ENCODE data around the gene VKORC1L1. TPM values are rescaled to one million over a fixed set of nuclear protein-coding genes. Genes with fewer than 3 reads are reported as not detected.
A peak's percentile ranks its signal among the peaks of the same experiment; 100 is the strongest.

Gene VKORC1L1
- total and polyA plus RNA-seq, 2 donors (not counting 3 experiments of a cell fraction or from before 2014, with no cell fraction given): 14.5 to 36.7 TPM

DNA sequence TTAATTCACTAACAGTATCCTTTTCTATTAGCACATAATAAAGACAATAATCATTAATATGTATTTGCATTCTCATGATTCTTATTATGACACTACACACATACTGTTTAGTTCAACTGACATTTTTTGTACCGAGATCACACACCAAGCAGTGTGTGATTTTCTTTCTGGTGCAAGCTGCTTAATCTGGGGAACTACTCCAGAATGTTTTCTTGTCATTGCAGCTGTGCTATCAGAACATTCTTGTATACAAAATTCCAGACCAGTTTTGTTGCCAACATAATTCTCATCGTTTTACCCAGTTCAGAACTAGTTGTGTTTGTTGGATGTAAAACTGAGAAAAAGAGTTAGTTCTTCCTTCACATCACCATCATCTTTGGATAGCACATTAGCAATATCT is 37.4 kb downstream of the VKORC1L1 start:
- POLR2A ChIA-PET: no interaction called here
- intact Hi-C loops (cut with micrococcal nuclease) (no loop called here), dilution Hi-C loops (cut with MboI; ENCODE audit: extremely low pct_ligation_motif_present, low sequenced_read_pairs) (no loop called here)
- Histone ChIP-seq H2AFZ (ENCODE audit: low read depth, low read length) (no peak overlapping the region), H3K4me2 (ENCODE audit: insufficient read depth, low read length) (no peak overlapping the region), H3K27ac (ENCODE audit: insufficient read depth, low read depth, low read length) (no peak overlapping the region), H4K20me1 (replicated peaks; ENCODE audit: control insufficient read depth, extremely low read depth, insufficient read depth, low read length) (peaks cover 3% of the 10 kb centered on the region), H3K9me3 (replicated peaks; ENCODE audit: control insufficient read depth, insufficient read depth, low read length) (no peaks in the 10 kb centered on the region), H3K9ac (replicated peaks; ENCODE audit: extremely low read depth, insufficient read depth, low read length) (no peak overlapping the region), H3K4me1 (ENCODE audit: control insufficient read depth, extremely low read depth, insufficient read depth, low read length) (no peaks in the 10 kb centered on the region), H3K79me2 (ENCODE audit: control insufficient read depth, insufficient read depth, low read length) (peaks cover 27% of the 10 kb centered on the region), H3K4me3 (replicated peaks in 1 of 3; ENCODE audit: insufficient read depth in 1 of 3, low read depth in 1 of 3, low read length in 3 of 3) (no peak overlapping the region), H3K36me3 (ENCODE audit: control insufficient read depth in 2 of 2, extremely low read depth in 1 of 2, insufficient read depth in 2 of 2, low read length in 2 of 2) (no peaks in the 10 kb centered on the region), H3K27me3 (ENCODE audit: control insufficient read depth in 2 of 2, insufficient read depth in 2 of 2, low read length in 2 of 2) (no peaks in the 10 kb centered on the region), H3K9me1 (replicated peaks; ENCODE audit: control insufficient read depth, extremely low read depth, insufficient read depth, low read length) (peaks cover 4% of the 10 kb centered on the region)
- CTCF ChIA-PET: no interaction called here
- peak; percentile 12 for FAIRE-seq
- BruUV-seq (replicated peaks): no TSS peak
- no peak for DNase-seq (ENCODE audit: low read depth, low spot score)
- TF ChIP-seq POLR2A (IDR thresholded peaks at IDR 0.05; ENCODE audit: low read depth, low read length) (no peak), EZH2 (IDR thresholded peaks at IDR 0.05; ENCODE audit: borderline replicate concordance, low read depth, low read length, severe bottlenecking) (no peak), GATA2 (IDR thresholded peaks at IDR 0.05; ENCODE audit: insufficient read depth, insufficient read length, low read depth, low read length) (no peak), FOS (IDR thresholded peaks at IDR 0.05; ENCODE audit: borderline replicate concordance, insufficient read depth, low read length) (no peak), POLR2AphosphoS5 (IDR thresholded peaks at IDR 0.05; ENCODE audit: insufficient read depth, low read depth, low read length) (no peak)
- TF ChIP-seq, protein P1, sequence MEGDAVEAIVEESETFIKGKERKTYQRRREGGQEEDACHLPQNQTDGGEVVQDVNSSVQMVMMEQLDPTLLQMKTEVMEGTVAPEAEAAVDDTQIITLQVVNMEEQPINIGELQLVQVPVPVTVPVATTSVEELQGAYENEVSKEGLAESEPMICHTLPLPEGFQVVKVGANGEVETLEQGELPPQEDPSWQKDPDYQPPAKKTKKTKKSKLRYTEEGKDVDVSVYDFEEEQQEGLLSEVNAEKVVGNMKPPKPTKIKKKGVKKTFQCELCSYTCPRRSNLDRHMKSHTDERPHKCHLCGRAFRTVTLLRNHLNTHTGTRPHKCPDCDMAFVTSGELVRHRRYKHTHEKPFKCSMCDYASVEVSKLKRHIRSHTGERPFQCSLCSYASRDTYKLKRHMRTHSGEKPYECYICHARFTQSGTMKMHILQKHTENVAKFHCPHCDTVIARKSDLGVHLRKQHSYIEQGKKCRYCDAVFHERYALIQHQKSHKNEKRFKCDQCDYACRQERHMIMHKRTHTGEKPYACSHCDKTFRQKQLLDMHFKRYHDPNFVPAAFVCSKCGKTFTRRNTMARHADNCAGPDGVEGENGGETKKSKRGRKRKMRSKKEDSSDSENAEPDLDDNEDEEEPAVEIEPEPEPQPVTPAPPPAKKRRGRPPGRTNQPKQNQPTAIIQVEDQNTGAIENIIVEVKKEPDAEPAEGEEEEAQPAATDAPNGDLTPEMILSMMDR (IDR thresholded peaks at IDR 0.05; ENCODE audit: extremely low read depth in 1 of 2, insufficient read depth in 1 of 2, low read depth in 1 of 2, low read length in 2 of 2): no peak

DNA sequence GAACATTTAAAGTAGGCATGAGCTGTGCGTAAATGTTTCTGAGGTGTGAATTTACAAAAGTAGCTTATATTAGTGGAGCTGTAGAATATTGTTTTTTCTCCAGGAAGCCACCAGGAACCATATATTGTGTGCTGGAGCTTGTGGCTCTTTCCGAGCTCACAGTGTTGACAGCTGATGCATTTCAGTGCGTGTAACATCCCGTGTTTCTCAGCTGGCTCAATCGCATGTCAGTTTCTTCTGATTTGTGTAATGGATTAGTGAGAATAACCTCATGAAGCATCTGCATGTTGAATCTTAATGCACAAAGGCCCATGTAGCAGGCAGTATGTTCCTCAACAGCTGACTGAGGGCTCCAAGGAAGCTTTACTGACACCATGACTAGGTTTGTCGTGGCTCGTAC is 39.4 kb downstream of the VKORC1L1 start:
- no TSS peak for BruUV-seq (replicated peaks)
- no peaks in the 10 kb centered on the region for H3K9me1 ChIP-seq (replicated peaks; ENCODE audit: control insufficient read depth, extremely low read depth, insufficient read depth, low read length)
- dilution Hi-C loops (cut with MboI; ENCODE audit: extremely low pct_ligation_motif_present, low sequenced_read_pairs) (no loop called here), intact Hi-C loops (cut with micrococcal nuclease) (no loop called here)
- TF ChIP-seq POLR2AphosphoS5 (IDR thresholded peaks at IDR 0.05; ENCODE audit: insufficient read depth, low read depth, low read length) (no peak), JUN (IDR thresholded peaks at IDR 0.05; ENCODE audit: borderline replicate concordance, insufficient read depth, insufficient read length, low read depth) (no peak), POLR2A (IDR thresholded peaks at IDR 0.05; ENCODE audit: low read depth, low read length) (no peak), FOS (IDR thresholded peaks at IDR 0.05; ENCODE audit: borderline replicate concordance, insufficient read depth, low read length) (no peak)
- TF ChIP-seq, protein P2, sequence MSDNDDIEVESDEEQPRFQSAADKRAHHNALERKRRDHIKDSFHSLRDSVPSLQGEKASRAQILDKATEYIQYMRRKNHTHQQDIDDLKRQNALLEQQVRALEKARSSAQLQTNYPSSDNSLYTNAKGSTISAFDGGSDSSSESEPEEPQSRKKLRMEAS (IDR thresholded peaks at IDR 0.05; ENCODE audit: insufficient read depth, insufficient read length): no peak
- H3K4me3 ChIP-seq (replicated peaks in 1 of 3; ENCODE audit: insufficient read depth in 1 of 3, low read depth in 1 of 3, low read length in 3 of 3): no peak overlapping the region
- H3K4me2 ChIP-seq (ENCODE audit: insufficient read depth, low read length): no peak overlapping the region
- no peak for DNase-seq (ENCODE audit: low read depth, low spot score)
- CTCF ChIA-PET: interaction anchor here (0.5 kb wide), 1 partner anchor 17 kb away, joined by 3 read pairs; no protein-coding TSS in a partner anchor
- H3K27ac ChIP-seq (ENCODE audit: insufficient read depth, low read depth, low read length): no peak overlapping the region
- peaks cover 3% of the 10 kb centered on the region for H4K20me1 ChIP-seq (replicated peaks; ENCODE audit: control insufficient read depth, extremely low read depth, insufficient read depth, low read length)
- H3K36me3 ChIP-seq (ENCODE audit: control insufficient read depth in 2 of 2, extremely low read depth in 1 of 2, insufficient read depth in 2 of 2, low read length in 2 of 2): no peaks in the 10 kb centered on the region
- H3K27me3 ChIP-seq (ENCODE audit: control insufficient read depth in 2 of 2, insufficient read depth in 2 of 2, low read length in 2 of 2): no peaks in the 10 kb centered on the region
- no peak overlapping the region for H3K9ac ChIP-seq (replicated peaks; ENCODE audit: extremely low read depth, insufficient read depth, low read length)
- no peak overlapping the region for H2AFZ ChIP-seq (ENCODE audit: low read depth, low read length)
- no peaks in the 10 kb centered on the region for H3K9me3 ChIP-seq (replicated peaks; ENCODE audit: control insufficient read depth, insufficient read depth, low read length)
- no peaks in the 10 kb centered on the region for H3K4me1 ChIP-seq (ENCODE audit: control insufficient read depth, extremely low read depth, insufficient read depth, low read length)
- FAIRE-seq: no peak
- POLR2A ChIA-PET: no interaction called here
- peaks cover 19% of the 10 kb centered on the region for H3K79me2 ChIP-seq (ENCODE audit: control insufficient read depth, insufficient read depth, low read length)

Data from endothelial cell of umbilical vein (primary cell).